Upper lobe of left lung (tissue), 6 donors: ENCODE measurements around the gene PTGIR. TPM values are rescaled to one million over a fixed set of nuclear protein-coding genes. Genes with fewer than 3 reads are reported as not detected.

Experiments used
- ATAC-seq, 2 donors: fragments of 200-7000 bp; cut with Tn5 transposase; one replicate each; pipeline ENCODE4 v1.9.1; 2022; ENCODE audit warnings: mild to moderate bottlenecking in 2 of 2, moderate library complexity in 2 of 2; ENCODE audit not compliant: low FRiP score in 2 of 2
- DNase-seq, 2 donors: peaks; one replicate each; pipeline ENCODE4 v3.0.0-alpha.2; 2019 to 2020
- H3K27ac ChIP-seq, 4 donors: fragments of 200-600 bp; sonication (generic); one replicate each; pipeline ENCODE4 v1.5.1; 2016 to 2019
- H3K27me3 ChIP-seq, 4 donors: fragments of 200-600 bp; sonication (generic); one replicate each; pipeline ENCODE4 v1.5.1; 2017 to 2019
- H3K36me3 ChIP-seq, 4 donors: fragments of 200-600 bp; sonication (generic); one replicate each; pipeline ENCODE4 v1.5.1; 2016 to 2019
- H3K4me1 ChIP-seq, 4 donors: fragments of 200-600 bp; sonication (generic); one replicate each; pipeline ENCODE4 v1.5.1; 2018 to 2019
- H3K4me3 ChIP-seq, 4 donors: fragments of 200-600 bp; sonication (generic); one replicate each; pipeline ENCODE4 v1.5.1; 2017 to 2019; ENCODE audit warnings: mild to moderate bottlenecking in 2 of 4, moderate library complexity in 1 of 4
- H3K9me3 ChIP-seq, 4 donors: fragments of 200-600 bp; sonication (generic); one replicate each; pipeline ENCODE4 v1.5.1; 2018 to 2019
- CTCF ChIP-seq, 6 experiments: fragments of 450-650 bp in 4 of 6; fragments of 200-600 bp in 2 of 6; sonication (generic) in 2 of 6; IDR thresholded peaks; one replicate each; pipeline ENCODE4 v1.5.1; 2016 to 2019; ENCODE audit warnings: antibody characterized with exemption in 6 of 6
- EP300 ChIP-seq, 4 donors: sonication (generic); formaldehyde crosslinking; IDR thresholded peaks; one replicate each; pipeline ENCODE4 v1.5.1; 2017; ENCODE audit warnings: antibody characterized with exemption in 4 of 4, control low read depth in 2 of 4
- POLR2A ChIP-seq, 4 donors: fragments of 450-650 bp; IDR thresholded peaks; one replicate each; pipeline ENCODE4 v1.5.1; 2016 to 2017; ENCODE audit warnings: antibody characterized with exemption in 4 of 4, mild to moderate bottlenecking in 2 of 4
- POLR2AphosphoS5 ChIP-seq, 2 donors: sonication (generic); formaldehyde crosslinking; IDR thresholded peaks; one replicate each; pipeline ENCODE4 v1.5.1; 2017; ENCODE audit warnings: antibody characterized with exemption in 2 of 2
- WGBS, 2 donors: methylation state at CpG; one replicate each; pipeline ENCODE4 v1.1.5; 2017 to 2018; 5-methylcytosine and 5-hydroxymethylcytosine counted together
- total RNA-seq, 6 donors: library from RNA; depleted of rRNA in 4 of 6; stranded (reverse); fragments of >200 nt in 4 of 6; gene quantifications; one replicate each; pipeline versions ENCODE4 v1.1.0 to v1.2.1, GENCODE V29; 2016 to 2021
- donor health status: DM: no; HTN: no; CAD: no; lungs with moderate emphysema.
- donor health status: DM: no; HTN: yes; CAD: no; lungs with severe emphysema.

The PTGIR gene
- total RNA-seq, 6 donors from 2014 or later = 6.4 to 26.0 (median 11.1) TPM

GRCh38 chr19:46615966-46616365 is 8.9 kb downstream of the PTGIR start:
- Histone ChIP-seq H3K27me3 (no peaks in the 10 kb centered on the region), H3K27ac (no peak overlapping the region), H3K4me3 (no peak overlapping the region), H3K36me3 (peaks cover 0 to 2% (median 0%) of the 10 kb centered on the region in 4 donors), H3K4me1 (peaks cover 34 to 46% (median 43%) of the 10 kb centered on the region in 4 donors), H3K9me3 (no peaks in the 10 kb centered on the region)
- TF ChIP-seq POLR2AphosphoS5 (IDR thresholded peaks at IDR 0.05) = no peak
- TF ChIP-seq CTCF (IDR thresholded peaks at IDR 0.05) = no peak
- no peak for TF ChIP-seq EP300 (IDR thresholded peaks at IDR 0.05)
- no peak for TF ChIP-seq POLR2A (IDR thresholded peaks at IDR 0.05)
- DNase-seq (no peak), ATAC-seq (no peak)
- WGBS, 2 donors = 82 to 87% methylated on average over 10 of the region's 10 CpGs

- no peak for TF ChIP-seq POLR2AphosphoS5 (IDR thresholded peaks at IDR 0.05)
- peak; percentile 81 to 94 (median 88) for TF ChIP-seq CTCF (IDR thresholded peaks at IDR 0.05)
- Histone ChIP-seq H3K27ac (no peak overlapping the region), H3K4me1 (peaks cover 23 to 38% (median 32%) of the 10 kb centered on the region in 4 donors), H3K9me3 (no peaks in the 10 kb centered on the region), H3K4me3 (no peak overlapping the region), H3K27me3 (no peaks in the 10 kb centered on the region), H3K36me3 (peaks cover 3 to 20% (median 15%) of the 10 kb centered on the region in 4 donors)
- ATAC-seq = peak; percentile 91 to 93
- peak in 1 of 2 donors; percentile 82 for DNase-seq
- WGBS, 2 donors = 8 to 10% methylated on average over 10 to 12 of the region's 12 CpGs
Measured at GRCh38 chr19:46614114-46614722, 10.7 kb downstream of the PTGIR start.

GRCh38 chr19:46613525-46613924 is 11.4 kb downstream of the PTGIR start:
- H3K27ac ChIP-seq = no peak overlapping the region
- no peak for DNase-seq
- WGBS, 2 donors = 92 to 93% methylated on average over 22 of the region's 22 CpGs
- no peak overlapping the region for H3K4me3 ChIP-seq
- no peak for ATAC-seq
- H3K27me3 ChIP-seq = no peaks in the 10 kb centered on the region
- no peak for TF ChIP-seq EP300 (IDR thresholded peaks at IDR 0.05)
- no peak for TF ChIP-seq CTCF (IDR thresholded peaks at IDR 0.05)
- TF ChIP-seq POLR2A (IDR thresholded peaks at IDR 0.05) = no peak
- TF ChIP-seq POLR2AphosphoS5 (IDR thresholded peaks at IDR 0.05) = no peak
- peaks cover 9 to 27% (median 22%) of the 10 kb centered on the region in 4 donors for H3K36me3 ChIP-seq
- H3K9me3 ChIP-seq = no peaks in the 10 kb centered on the region
- peaks cover 16 to 31% (median 27%) of the 10 kb centered on the region in 4 donors for H3K4me1 ChIP-seq

- Histone ChIP-seq H3K27ac (no peak overlapping the region), H3K9me3 (no peaks in the 10 kb centered on the region), H3K27me3 (no peaks in the 10 kb centered on the region), H3K36me3 (peaks cover 20 to 44% (median 39%) of the 10 kb centered on the region in 4 donors), H3K4me1 (peaks cover 4 to 23% (median 18%) of the 10 kb centered on the region in 4 donors), H3K4me3 (no peak overlapping the region)
- ATAC-seq (no peak), DNase-seq (no peak)
- 68 to 82% methylated on average over 6 of the region's 6 CpGs for WGBS, 2 donors
- TF ChIP-seq POLR2AphosphoS5 (IDR thresholded peaks at IDR 0.05) = no peak
- no peak for TF ChIP-seq POLR2A (IDR thresholded peaks at IDR 0.05)
- TF ChIP-seq EP300 (IDR thresholded peaks at IDR 0.05) = no peak
- TF ChIP-seq CTCF (IDR thresholded peaks at IDR 0.05) = no peak
Measured at GRCh38 chr19:46611776-46612175, 13.1 kb downstream of the PTGIR start.
